Measurements from ENCODE around the gene PTPRN2.

PTPRN2 gene

DNA sequence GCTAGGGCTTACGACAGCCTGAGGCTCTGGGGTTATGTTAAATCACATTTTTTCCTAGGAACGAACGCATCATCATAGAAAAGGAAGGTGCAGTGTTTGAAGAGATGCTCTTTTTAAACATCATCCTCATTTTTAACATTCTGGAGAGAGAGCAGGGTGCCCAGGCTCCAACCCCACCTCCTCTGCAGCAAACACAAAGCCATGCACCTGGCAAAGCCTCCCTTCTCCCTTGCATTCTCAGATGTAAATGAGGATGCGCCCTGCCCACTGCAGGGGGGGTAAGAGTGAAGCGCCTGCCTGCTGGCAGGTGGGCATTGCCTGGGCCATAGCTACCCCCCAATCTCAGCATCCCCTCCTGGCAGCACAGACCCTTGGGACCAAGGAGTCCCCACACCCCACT lies 92.4 kb downstream of the PTPRN2 start:
- H3K9ac ChIP-seq (ENCODE audit: low read length): no peak overlapping the region
- no peaks in the 10 kb centered on the region for H3K4me1 ChIP-seq (ENCODE audit: control insufficient read depth, low read depth, low read length)
- H3K23ac ChIP-seq (ENCODE audit: low read length): no peak overlapping the region
- H3K18ac ChIP-seq (ENCODE audit: low read length): no peak overlapping the region
- no peak overlapping the region for H2BK5ac ChIP-seq (ENCODE audit: low read length)
- H2AK5ac ChIP-seq (ENCODE audit: low read length): no peak overlapping the region
- H3K27ac ChIP-seq (ENCODE audit: low read depth, low read length): no peak overlapping the region
- DNase-seq: no peak
- H3K36me3 ChIP-seq (ENCODE audit: control insufficient read depth, insufficient read depth, low read length): no peaks in the 10 kb centered on the region
- H2BK15ac ChIP-seq (replicated peaks; ENCODE audit: low read depth): no peak overlapping the region
- H3K56ac ChIP-seq (ENCODE audit: low read length): no peak overlapping the region
- no CpG with 5 or more reads among the region's 5 CpGs for WGBS (ENCODE audit: extremely low coverage, insufficient coverage, low lambda C conversion rate)
- no peak overlapping the region for H4K8ac ChIP-seq (ENCODE audit: low read depth, low read length)
- H3K4ac ChIP-seq (ENCODE audit: low read depth, low read length): no peak overlapping the region
- no peak overlapping the region for H2BK120ac ChIP-seq (ENCODE audit: low read depth, low read length)
- H3K79me2 ChIP-seq (ENCODE audit: control insufficient read depth, insufficient read depth, low read length): no peaks in the 10 kb centered on the region
- H3K79me1 ChIP-seq (ENCODE audit: low read length): no peaks in the 10 kb centered on the region
- H3K4me3 ChIP-seq (ENCODE audit: low read length): no peak overlapping the region
- no peak overlapping the region for H4K5ac ChIP-seq (ENCODE audit: low read length)
- H3K27me3 ChIP-seq (ENCODE audit: insufficient read depth, low read length, poor library complexity): no peaks in the 10 kb centered on the region
- no peak overlapping the region for H3K4me2 ChIP-seq (ENCODE audit: low read length)

DNA sequence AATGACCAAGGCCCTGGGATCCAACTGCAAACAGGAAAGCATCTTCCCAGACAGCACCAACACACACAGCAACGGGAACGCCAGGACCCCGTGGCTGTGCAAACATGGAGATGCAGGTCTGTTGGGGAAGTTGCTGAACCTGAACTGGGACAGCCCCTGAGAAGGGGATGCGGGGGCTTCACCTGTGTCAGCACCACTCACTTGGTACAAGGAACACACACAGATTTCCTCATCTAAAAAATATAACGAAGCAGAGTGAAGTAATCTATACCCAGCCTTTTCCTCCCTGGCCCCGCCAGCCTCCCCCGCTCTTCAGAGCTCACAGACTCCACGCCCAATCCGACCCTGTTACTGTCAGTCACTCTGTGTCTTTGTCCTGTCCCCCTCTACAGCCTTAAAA lies 93.0 kb downstream of the PTPRN2 start:
- H3K56ac ChIP-seq (ENCODE audit: low read length): no peak overlapping the region
- H3K9ac ChIP-seq (ENCODE audit: low read length): no peak overlapping the region
- no peak overlapping the region for H2AK5ac ChIP-seq (ENCODE audit: low read length)
- no peaks in the 10 kb centered on the region for H3K79me1 ChIP-seq (ENCODE audit: low read length)
- H3K36me3 ChIP-seq (ENCODE audit: control insufficient read depth, insufficient read depth, low read length): no peaks in the 10 kb centered on the region
- no peak overlapping the region for H3K18ac ChIP-seq (ENCODE audit: low read length)
- no peak overlapping the region for H4K8ac ChIP-seq (ENCODE audit: low read depth, low read length)
- no peak overlapping the region for H2BK15ac ChIP-seq (replicated peaks; ENCODE audit: low read depth)
- no peak overlapping the region for H3K4ac ChIP-seq (ENCODE audit: low read depth, low read length)
- no peak overlapping the region for H3K23ac ChIP-seq (ENCODE audit: low read length)
- H2BK5ac ChIP-seq (ENCODE audit: low read length): no peak overlapping the region
- no peak overlapping the region for H2BK120ac ChIP-seq (ENCODE audit: low read depth, low read length)
- no CpG with 5 or more reads among the region's 9 CpGs for WGBS (ENCODE audit: extremely low coverage, insufficient coverage, low lambda C conversion rate)
- no peaks in the 10 kb centered on the region for H3K27me3 ChIP-seq (ENCODE audit: insufficient read depth, low read length, poor library complexity)
- no peak overlapping the region for H3K27ac ChIP-seq (ENCODE audit: low read depth, low read length)
- no peaks in the 10 kb centered on the region for H3K4me1 ChIP-seq (ENCODE audit: control insufficient read depth, low read depth, low read length)
- no peak for DNase-seq
- H3K4me2 ChIP-seq (ENCODE audit: low read length): no peak overlapping the region
- no peak overlapping the region for H4K5ac ChIP-seq (ENCODE audit: low read length)
- H3K4me3 ChIP-seq (ENCODE audit: low read length): no peak overlapping the region
- H3K79me2 ChIP-seq (ENCODE audit: control insufficient read depth, insufficient read depth, low read length): no peaks in the 10 kb centered on the region

DNA sequence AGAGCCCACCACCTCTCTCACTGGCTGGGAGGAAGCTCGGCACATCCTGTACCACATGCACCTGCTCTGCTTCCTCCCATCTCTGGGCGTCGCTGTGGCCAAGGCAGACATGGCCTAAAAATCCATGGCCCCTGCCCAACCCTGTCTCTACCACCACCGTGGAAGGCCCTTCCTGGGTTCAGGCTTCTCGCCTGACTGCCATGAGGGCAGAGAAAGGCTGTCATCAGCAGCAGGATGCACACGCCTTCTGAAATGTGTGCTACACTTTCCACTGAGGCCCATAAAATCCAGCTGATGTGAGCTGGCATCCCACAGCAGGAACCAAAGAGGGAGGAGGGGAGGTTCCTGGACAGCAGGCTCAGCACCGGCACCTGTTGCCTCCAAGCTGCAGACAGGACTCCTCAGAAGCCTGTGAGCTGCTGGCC lies 93.4 kb downstream of the PTPRN2 start:
- Histone ChIP-seq H3K4me1 (ENCODE audit: control insufficient read depth, low read depth, low read length) (no peaks in the 10 kb centered on the region), H3K36me3 (ENCODE audit: control insufficient read depth, insufficient read depth, low read length) (no peaks in the 10 kb centered on the region), H3K4me2 (ENCODE audit: low read length) (no peak overlapping the region), H3K79me1 (ENCODE audit: low read length) (no peaks in the 10 kb centered on the region), H3K4me3 (ENCODE audit: low read length) (no peak overlapping the region), H2BK120ac (ENCODE audit: low read depth, low read length) (no peak overlapping the region), H2AK5ac (ENCODE audit: low read length) (no peak overlapping the region), H3K18ac (ENCODE audit: low read length) (no peak overlapping the region), H3K4ac (ENCODE audit: low read depth, low read length) (no peak overlapping the region), H3K56ac (ENCODE audit: low read length) (no peak overlapping the region), H3K9ac (ENCODE audit: low read length) (no peak overlapping the region), H3K27ac (ENCODE audit: low read depth, low read length) (no peak overlapping the region), H4K8ac (ENCODE audit: low read depth, low read length) (no peak overlapping the region), H3K27me3 (ENCODE audit: insufficient read depth, low read length, poor library complexity) (no peaks in the 10 kb centered on the region), H3K23ac (ENCODE audit: low read length) (no peak overlapping the region), H4K5ac (ENCODE audit: low read length) (no peak overlapping the region), H2BK5ac (ENCODE audit: low read length) (no peak overlapping the region), H3K79me2 (ENCODE audit: control insufficient read depth, insufficient read depth, low read length) (no peaks in the 10 kb centered on the region), H2BK15ac (replicated peaks; ENCODE audit: low read depth) (no peak overlapping the region)
- no peak for DNase-seq
- no CpG with 5 or more reads among the region's 7 CpGs for WGBS (ENCODE audit: extremely low coverage, insufficient coverage, low lambda C conversion rate)

DNA sequence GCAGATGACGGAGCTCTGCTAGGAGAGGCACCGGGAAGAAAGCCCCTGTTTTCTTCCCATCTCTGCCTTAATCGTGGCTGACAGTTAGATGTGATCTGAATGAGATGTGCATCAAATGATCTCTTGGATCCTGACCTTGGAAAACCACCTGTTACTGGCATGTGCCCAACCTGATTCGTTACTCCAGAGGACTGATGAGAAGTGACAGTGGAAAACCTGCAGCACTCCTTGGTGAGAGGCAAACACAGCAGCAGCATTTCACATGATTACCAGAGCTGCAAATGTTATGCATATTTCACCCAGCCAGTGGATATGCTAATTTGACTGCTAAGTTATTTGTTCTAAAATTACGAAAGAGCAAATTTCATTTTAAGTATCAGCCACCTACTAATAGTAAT lies 95.3 kb downstream of the PTPRN2 start:
- H4K5ac ChIP-seq (ENCODE audit: low read length): no peak overlapping the region
- no CpG with 5 or more reads among the region's 5 CpGs for WGBS (ENCODE audit: extremely low coverage, insufficient coverage, low lambda C conversion rate)
- H3K4ac ChIP-seq (ENCODE audit: low read depth, low read length): no peak overlapping the region
- no peak overlapping the region for H3K4me3 ChIP-seq (ENCODE audit: low read length)
- H2BK15ac ChIP-seq (replicated peaks; ENCODE audit: low read depth): no peak overlapping the region
- no peak overlapping the region for H3K9ac ChIP-seq (ENCODE audit: low read length)
- DNase-seq: no peak
- no peak overlapping the region for H3K4me2 ChIP-seq (ENCODE audit: low read length)
- H3K23ac ChIP-seq (ENCODE audit: low read length): no peak overlapping the region
- no peaks in the 10 kb centered on the region for H3K79me1 ChIP-seq (ENCODE audit: low read length)
- H3K27me3 ChIP-seq (ENCODE audit: insufficient read depth, low read length, poor library complexity): no peaks in the 10 kb centered on the region
- no peaks in the 10 kb centered on the region for H3K4me1 ChIP-seq (ENCODE audit: control insufficient read depth, low read depth, low read length)
- H3K36me3 ChIP-seq (ENCODE audit: control insufficient read depth, insufficient read depth, low read length): no peaks in the 10 kb centered on the region
- no peak overlapping the region for H3K27ac ChIP-seq (ENCODE audit: low read depth, low read length)
- no peaks in the 10 kb centered on the region for H3K79me2 ChIP-seq (ENCODE audit: control insufficient read depth, insufficient read depth, low read length)
- H2BK5ac ChIP-seq (ENCODE audit: low read length): no peak overlapping the region
- H4K8ac ChIP-seq (ENCODE audit: low read depth, low read length): no peak overlapping the region
- no peak overlapping the region for H2AK5ac ChIP-seq (ENCODE audit: low read length)
- H3K18ac ChIP-seq (ENCODE audit: low read length): no peak overlapping the region
- no peak overlapping the region for H3K56ac ChIP-seq (ENCODE audit: low read length)
- no peak overlapping the region for H2BK120ac ChIP-seq (ENCODE audit: low read depth, low read length)

DNA sequence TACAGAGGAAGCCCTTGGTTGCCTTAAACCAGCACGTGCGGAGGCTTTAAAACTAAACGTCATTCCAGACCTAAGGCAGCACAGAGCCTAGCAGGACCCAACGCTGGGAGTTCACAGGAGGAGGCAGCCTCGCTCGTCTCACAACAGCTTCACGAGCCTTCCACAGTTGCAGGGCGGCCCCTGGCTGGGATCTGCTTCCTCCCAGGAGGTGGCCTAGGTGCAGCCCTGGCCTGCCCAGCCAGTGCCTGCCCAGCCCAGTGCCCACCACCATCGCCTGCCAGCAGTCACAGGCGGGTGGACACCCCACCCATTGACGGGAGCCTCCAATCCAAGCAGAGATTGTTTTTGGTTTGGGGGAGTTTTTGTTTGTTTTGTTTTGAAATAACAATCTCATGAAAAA lies 96.5 kb downstream of the PTPRN2 start:
- no peak overlapping the region for H2BK120ac ChIP-seq (ENCODE audit: low read depth, low read length)
- WGBS (ENCODE audit: extremely low coverage, insufficient coverage, low lambda C conversion rate): no CpG with 5 or more reads among the region's 11 CpGs
- DNase-seq: no peak

DNA sequence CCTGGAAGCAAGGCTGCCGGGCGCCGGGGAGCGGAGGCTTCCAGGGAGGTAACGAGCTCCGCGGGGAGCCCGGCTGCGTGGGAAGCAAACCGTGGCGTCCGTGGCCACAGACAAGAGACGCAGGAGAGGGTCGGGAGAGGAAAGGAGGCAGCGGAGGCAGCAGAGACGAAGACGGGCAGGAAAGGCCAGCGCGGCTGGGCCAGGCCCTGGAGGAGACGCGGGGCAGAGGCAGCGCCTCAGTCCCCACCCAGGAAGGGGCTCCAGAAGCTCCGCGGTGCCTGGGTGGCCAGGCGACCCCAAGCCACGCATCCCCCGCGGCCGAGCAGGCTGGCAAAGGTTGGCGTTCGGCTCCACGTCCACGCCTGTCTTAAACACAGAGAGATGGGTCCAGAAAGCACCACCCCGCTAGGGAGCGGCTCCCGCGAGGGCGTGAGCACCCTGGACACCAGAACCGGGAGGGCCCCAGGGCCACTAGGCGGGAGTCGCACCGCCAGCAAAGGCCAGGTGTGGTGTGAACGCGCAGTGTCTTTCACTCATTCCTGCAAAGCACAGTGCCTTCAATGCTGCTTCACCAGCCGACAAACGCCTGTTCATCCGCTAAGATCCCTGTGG lies 97.3 kb downstream of the PTPRN2 start:
- Histone ChIP-seq H3K79me1 (ENCODE audit: low read length) (no peaks in the 10 kb centered on the region), H3K9ac (ENCODE audit: low read length) (no peak overlapping the region), H2AK5ac (ENCODE audit: low read length) (no peak overlapping the region), H3K18ac (ENCODE audit: low read length) (no peak overlapping the region), H4K5ac (ENCODE audit: low read length) (no peak overlapping the region), H2BK5ac (ENCODE audit: low read length) (no peak overlapping the region), H3K27ac (ENCODE audit: low read depth, low read length) (no peak overlapping the region), H2BK15ac (replicated peaks; ENCODE audit: low read depth) (no peak overlapping the region), H3K4me2 (ENCODE audit: low read length) (no peak overlapping the region), H3K4me3 (ENCODE audit: low read length) (no peak overlapping the region), H3K56ac (ENCODE audit: low read length) (no peak overlapping the region), H4K8ac (ENCODE audit: low read depth, low read length) (no peak overlapping the region), H3K4me1 (ENCODE audit: control insufficient read depth, low read depth, low read length) (no peaks in the 10 kb centered on the region), H2BK120ac (ENCODE audit: low read depth, low read length) (no peak overlapping the region), H3K36me3 (ENCODE audit: control insufficient read depth, insufficient read depth, low read length) (no peaks in the 10 kb centered on the region), H3K4ac (ENCODE audit: low read depth, low read length) (no peak overlapping the region), H3K79me2 (ENCODE audit: control insufficient read depth, insufficient read depth, low read length) (no peaks in the 10 kb centered on the region), H3K27me3 (ENCODE audit: insufficient read depth, low read length, poor library complexity) (no peaks in the 10 kb centered on the region), H3K23ac (ENCODE audit: low read length) (no peak overlapping the region)
- no peak for DNase-seq
- WGBS (ENCODE audit: extremely low coverage, insufficient coverage, low lambda C conversion rate): no CpG with 5 or more reads among the region's 47 CpGs

More for the DNA sequence above, 96.5 kb downstream of the PTPRN2 start:
- H3K56ac ChIP-seq (ENCODE audit: low read length): no peak overlapping the region
- H2BK15ac ChIP-seq (replicated peaks; ENCODE audit: low read depth): no peak overlapping the region
- no peak overlapping the region for H3K9ac ChIP-seq (ENCODE audit: low read length)
- H2BK5ac ChIP-seq (ENCODE audit: low read length): no peak overlapping the region
- no peaks in the 10 kb centered on the region for H3K27me3 ChIP-seq (ENCODE audit: insufficient read depth, low read length, poor library complexity)
- no peaks in the 10 kb centered on the region for H3K4me1 ChIP-seq (ENCODE audit: control insufficient read depth, low read depth, low read length)
- no peaks in the 10 kb centered on the region for H3K79me1 ChIP-seq (ENCODE audit: low read length)
- H3K23ac ChIP-seq (ENCODE audit: low read length): no peak overlapping the region
- no peak overlapping the region for H3K27ac ChIP-seq (ENCODE audit: low read depth, low read length)
- no peaks in the 10 kb centered on the region for H3K36me3 ChIP-seq (ENCODE audit: control insufficient read depth, insufficient read depth, low read length)
- no peak overlapping the region for H3K4ac ChIP-seq (ENCODE audit: low read depth, low read length)
- no peak overlapping the region for H4K8ac ChIP-seq (ENCODE audit: low read depth, low read length)
- no peak overlapping the region for H3K18ac ChIP-seq (ENCODE audit: low read length)
- no peak overlapping the region for H3K4me3 ChIP-seq (ENCODE audit: low read length)
- H2AK5ac ChIP-seq (ENCODE audit: low read length): no peak overlapping the region
- H3K4me2 ChIP-seq (ENCODE audit: low read length): no peak overlapping the region
- H3K79me2 ChIP-seq (ENCODE audit: control insufficient read depth, insufficient read depth, low read length): no peaks in the 10 kb centered on the region
- no peak overlapping the region for H4K5ac ChIP-seq (ENCODE audit: low read length)
